Suprapubic skin (tissue), 4 donors: ENCODE measurements around the gene ARHGAP1. TPM values are rescaled to one million over a fixed set of nuclear protein-coding genes. Genes with fewer than 3 reads are reported as not detected.

Experiments
- DNase-seq, 2 donors: peaks; one replicate each; pipeline ENCODE4 v3.0.0-alpha.2; 2019; ENCODE audit warnings: low spot score in 2 of 2
- H3K27ac ChIP-seq: fragments of 200-600 bp; sonication (generic); one replicate; pipeline ENCODE4 v1.5.1; 2019
- H3K27me3 ChIP-seq: fragments of 200-600 bp; sonication (generic); one replicate; pipeline ENCODE4 v1.5.1; 2019
- H3K36me3 ChIP-seq: fragments of 200-600 bp; sonication (generic); one replicate; pipeline ENCODE4 v1.5.1; 2019
- H3K4me1 ChIP-seq: fragments of 200-600 bp; sonication (generic); one replicate; pipeline ENCODE4 v1.5.1; 2019
- H3K4me3 ChIP-seq: fragments of 200-600 bp; sonication (generic); one replicate; pipeline ENCODE4 v1.5.1; 2019; ENCODE audit warnings: mild to moderate bottlenecking
- H3K9me3 ChIP-seq: fragments of 200-600 bp; sonication (generic); one replicate; pipeline ENCODE4 v1.5.1; 2019
- EP300 ChIP-seq: sonication (generic); formaldehyde crosslinking; IDR thresholded peaks from one replicate; pipeline ENCODE4 v1.6.1; 2017; ENCODE audit warnings: antibody characterized with exemption
- POLR2A ChIP-seq, 2 donors: fragments of 450-650 bp; IDR thresholded peaks; one replicate each; pipeline ENCODE4 v1.6.1; 2017; ENCODE audit warnings: antibody characterized with exemption in 2 of 2, mild to moderate bottlenecking in 2 of 2, moderate library complexity in 2 of 2
- POLR2AphosphoS5 ChIP-seq, 3 donors: sonication (generic); formaldehyde crosslinking; IDR thresholded peaks; one replicate each; pipeline ENCODE4 v1.6.1; 2017; ENCODE audit warnings: antibody characterized with exemption in 3 of 3
- WGBS: methylation state at CpG from one replicate; pipeline ENCODE4 v1.1.5; 2018; 5-methylcytosine and 5-hydroxymethylcytosine counted together
- total RNA-seq, 4 donors: library from RNA; depleted of rRNA; stranded (reverse); fragments of >200 nt; gene quantifications; one replicate each; pipeline ENCODE4 v1.1.0, GENCODE V29; 2016
- TF ChIP-seq, protein P1 (sequence below), 2 donors: fragments of 200-600 bp in 1 of 2; fragments of 450-650 bp in 1 of 2; sonication (generic) in 1 of 2; IDR thresholded peaks; one replicate each; pipeline ENCODE4 v1.5.1; 2016 to 2019; ENCODE audit warnings: antibody characterized with exemption in 2 of 2, mild to moderate bottlenecking in 1 of 2, moderate library complexity in 1 of 2

Gene ARHGAP1
- total RNA-seq, 4 donors from 2014 or later = 53.7 to 72.5 (median 68.5) TPM

- peaks cover 93% of the 10 kb centered on the region for H3K36me3 ChIP-seq
- H3K27ac ChIP-seq = no peak overlapping the region
- H3K9me3 ChIP-seq = no peaks in the 10 kb centered on the region
- peaks cover 11% of the 10 kb centered on the region for H3K4me1 ChIP-seq
- no peak overlapping the region for H3K4me3 ChIP-seq
- TF ChIP-seq POLR2AphosphoS5 (IDR thresholded peaks at IDR 0.05) = no peak
- TF ChIP-seq, protein P1, sequence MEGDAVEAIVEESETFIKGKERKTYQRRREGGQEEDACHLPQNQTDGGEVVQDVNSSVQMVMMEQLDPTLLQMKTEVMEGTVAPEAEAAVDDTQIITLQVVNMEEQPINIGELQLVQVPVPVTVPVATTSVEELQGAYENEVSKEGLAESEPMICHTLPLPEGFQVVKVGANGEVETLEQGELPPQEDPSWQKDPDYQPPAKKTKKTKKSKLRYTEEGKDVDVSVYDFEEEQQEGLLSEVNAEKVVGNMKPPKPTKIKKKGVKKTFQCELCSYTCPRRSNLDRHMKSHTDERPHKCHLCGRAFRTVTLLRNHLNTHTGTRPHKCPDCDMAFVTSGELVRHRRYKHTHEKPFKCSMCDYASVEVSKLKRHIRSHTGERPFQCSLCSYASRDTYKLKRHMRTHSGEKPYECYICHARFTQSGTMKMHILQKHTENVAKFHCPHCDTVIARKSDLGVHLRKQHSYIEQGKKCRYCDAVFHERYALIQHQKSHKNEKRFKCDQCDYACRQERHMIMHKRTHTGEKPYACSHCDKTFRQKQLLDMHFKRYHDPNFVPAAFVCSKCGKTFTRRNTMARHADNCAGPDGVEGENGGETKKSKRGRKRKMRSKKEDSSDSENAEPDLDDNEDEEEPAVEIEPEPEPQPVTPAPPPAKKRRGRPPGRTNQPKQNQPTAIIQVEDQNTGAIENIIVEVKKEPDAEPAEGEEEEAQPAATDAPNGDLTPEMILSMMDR (IDR thresholded peaks at IDR 0.05) = no peak
- no peak for TF ChIP-seq POLR2A (IDR thresholded peaks at IDR 0.05)
- no peak for TF ChIP-seq EP300
- no peaks in the 10 kb centered on the region for H3K27me3 ChIP-seq
- DNase-seq = no peak
Observed at GRCh38 chr11:46662366-46662765, 38.1 kb downstream of the ARHGAP1 start.

- TF ChIP-seq, protein P1 (IDR thresholded peaks at IDR 0.05) = no peak
- no peak for TF ChIP-seq POLR2A (IDR thresholded peaks at IDR 0.05)
- no peak for TF ChIP-seq EP300
- no peak for TF ChIP-seq POLR2AphosphoS5 (IDR thresholded peaks at IDR 0.05)
- peaks cover 93% of the 10 kb centered on the region for H3K36me3 ChIP-seq
- H3K4me3 ChIP-seq = no peak overlapping the region
- no peaks in the 10 kb centered on the region for H3K27me3 ChIP-seq
- H3K4me1 ChIP-seq = peaks cover 6% of the 10 kb centered on the region
- no peak overlapping the region for H3K27ac ChIP-seq
- DNase-seq = no peak
- no peaks in the 10 kb centered on the region for H3K9me3 ChIP-seq
Observed at GRCh38 chr11:46661836-46662235, 38.6 kb downstream of the ARHGAP1 start.

DNA sequence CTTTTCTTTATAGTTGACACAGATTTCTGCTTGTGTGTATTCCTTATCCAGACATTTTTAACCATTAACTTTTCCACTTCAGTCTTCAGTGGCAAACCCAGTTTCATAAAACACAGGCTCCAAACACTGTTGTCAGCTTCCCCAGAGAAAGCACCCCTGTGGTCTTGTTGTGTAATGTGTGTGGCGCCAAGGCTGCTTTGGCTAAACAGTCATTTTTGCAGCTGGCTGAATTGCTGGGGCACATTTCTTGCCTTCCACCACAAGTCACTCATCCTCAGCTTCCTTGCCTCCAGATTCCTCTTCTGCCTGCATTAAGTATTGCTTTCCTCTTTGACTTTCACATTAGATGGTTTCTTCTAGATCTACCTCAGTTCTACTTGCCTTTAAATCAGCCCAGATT, 40.5 kb downstream of the ARHGAP1 start:
- H3K4me1 ChIP-seq = peaks cover 4% of the 10 kb centered on the region
- no peak overlapping the region for H3K27ac ChIP-seq
- H3K9me3 ChIP-seq = no peaks in the 10 kb centered on the region
- H3K27me3 ChIP-seq = no peaks in the 10 kb centered on the region
- H3K36me3 ChIP-seq = peaks cover 93% of the 10 kb centered on the region
- no peak overlapping the region for H3K4me3 ChIP-seq
- 94% methylated on average over 1 of the region's 1 CpG for WGBS
- no peak for TF ChIP-seq EP300
- TF ChIP-seq, protein P1 (IDR thresholded peaks at IDR 0.05) = no peak
- TF ChIP-seq POLR2A (IDR thresholded peaks at IDR 0.05) = no peak
- no peak for TF ChIP-seq POLR2AphosphoS5 (IDR thresholded peaks at IDR 0.05)
- DNase-seq = peak in 1 of 2 donors; percentile 68

- H3K36me3 ChIP-seq = peaks cover 91% of the 10 kb centered on the region
- H3K4me3 ChIP-seq = no peak overlapping the region
- no peaks in the 10 kb centered on the region for H3K27me3 ChIP-seq
- H3K9me3 ChIP-seq = no peaks in the 10 kb centered on the region
- DNase-seq = peak in 1 of 2 donors; percentile 77
- no peak for TF ChIP-seq EP300
- TF ChIP-seq, protein P1 (IDR thresholded peaks at IDR 0.05) = no peak
- no peak for TF ChIP-seq POLR2A (IDR thresholded peaks at IDR 0.05)
- no peak for TF ChIP-seq POLR2AphosphoS5 (IDR thresholded peaks at IDR 0.05)
- no peak overlapping the region for H3K27ac ChIP-seq
- 77% methylated on average over 4 of the region's 4 CpGs for WGBS
- peaks cover 4% of the 10 kb centered on the region for H3K4me1 ChIP-seq
Observed at GRCh38 chr11:46658259-46658658, 42.2 kb downstream of the ARHGAP1 start.

DNA sequence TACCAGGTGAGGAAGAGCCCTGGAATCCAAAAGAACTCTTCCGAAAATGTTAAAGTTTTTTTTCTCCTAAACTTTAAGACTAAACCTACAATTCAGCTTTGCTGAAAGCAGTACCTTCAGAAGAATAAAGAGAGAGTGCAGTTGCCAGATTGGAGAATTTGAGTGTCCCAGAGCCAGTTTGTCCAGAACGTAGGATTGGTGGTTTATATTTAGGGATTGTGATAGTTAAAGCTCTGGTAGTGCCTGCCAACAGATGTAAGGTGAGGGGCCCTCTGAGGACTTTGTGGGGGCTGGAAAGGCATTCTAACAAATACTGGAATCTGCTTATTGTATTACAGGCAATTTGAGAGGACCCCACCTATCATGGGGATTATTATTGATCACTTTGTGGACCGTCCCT, 43.2 kb downstream of the ARHGAP1 start:
- Histone ChIP-seq H3K9me3 (no peaks in the 10 kb centered on the region), H3K4me3 (no peak overlapping the region), H3K4me1 (peaks cover 4% of the 10 kb centered on the region), H3K27ac (no peak overlapping the region), H3K27me3 (no peaks in the 10 kb centered on the region), H3K36me3 (peaks cover 92% of the 10 kb centered on the region)
- TF ChIP-seq, protein P1 (IDR thresholded peaks at IDR 0.05) = no peak
- TF ChIP-seq EP300 (no peak), POLR2AphosphoS5 (IDR thresholded peaks at IDR 0.05) (no peak), POLR2A (IDR thresholded peaks at IDR 0.05) (no peak)
- 92% methylated on average over 3 of the region's 3 CpGs for WGBS
- no peak for DNase-seq
